MM.1S (cell line): ENCODE measurements around the gene MRPL46.

Experiments used
- EZH2 ChIP-seq: fragments of 300-600 bp; sonication (generic); optimal IDR thresholded peaks from 2 replicates; pipeline ENCODE3; 2017; ENCODE audit warnings: low read depth, mild to moderate bottlenecking, antibody characterized with exemption, low read length, mixed read lengths
- EZH2phosphoT487 ChIP-seq: fragments of 300-600 bp; sonication (generic); IDR thresholded peaks from 2 replicates; pipeline ENCODE4 v1.6.1; 2018; ENCODE audit warnings: antibody characterized with exemption, low read length
- TF ChIP-seq, protein P1 (sequence below): fragments of 300-600 bp; sonication (generic); IDR thresholded peaks from 2 replicates; pipeline ENCODE4 v1.5.1; 2016; ENCODE audit warnings: antibody characterized with exemption, low read length, mixed read lengths

- TF ChIP-seq, protein P1, sequence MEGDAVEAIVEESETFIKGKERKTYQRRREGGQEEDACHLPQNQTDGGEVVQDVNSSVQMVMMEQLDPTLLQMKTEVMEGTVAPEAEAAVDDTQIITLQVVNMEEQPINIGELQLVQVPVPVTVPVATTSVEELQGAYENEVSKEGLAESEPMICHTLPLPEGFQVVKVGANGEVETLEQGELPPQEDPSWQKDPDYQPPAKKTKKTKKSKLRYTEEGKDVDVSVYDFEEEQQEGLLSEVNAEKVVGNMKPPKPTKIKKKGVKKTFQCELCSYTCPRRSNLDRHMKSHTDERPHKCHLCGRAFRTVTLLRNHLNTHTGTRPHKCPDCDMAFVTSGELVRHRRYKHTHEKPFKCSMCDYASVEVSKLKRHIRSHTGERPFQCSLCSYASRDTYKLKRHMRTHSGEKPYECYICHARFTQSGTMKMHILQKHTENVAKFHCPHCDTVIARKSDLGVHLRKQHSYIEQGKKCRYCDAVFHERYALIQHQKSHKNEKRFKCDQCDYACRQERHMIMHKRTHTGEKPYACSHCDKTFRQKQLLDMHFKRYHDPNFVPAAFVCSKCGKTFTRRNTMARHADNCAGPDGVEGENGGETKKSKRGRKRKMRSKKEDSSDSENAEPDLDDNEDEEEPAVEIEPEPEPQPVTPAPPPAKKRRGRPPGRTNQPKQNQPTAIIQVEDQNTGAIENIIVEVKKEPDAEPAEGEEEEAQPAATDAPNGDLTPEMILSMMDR, result no peak
- TF ChIP-seq EZH2 (no peak), EZH2phosphoT487 (no peak)
Measured at GRCh38 chr15:88504445-88504844, 37.3 kb upstream of the MRPL46 start.
